Measurements from ENCODE around the gene CMTM4. TPM values are rescaled to one million over a fixed set of nuclear protein-coding genes. Genes with fewer than 3 reads are reported as not detected.
"Not testable (repeated sequence)": the region's sequence is repeated elsewhere in the genome, so short reads cannot be mapped to it uniquely, and the experiment has no call there.

CMTM4 gene
- total RNA-seq, 4 donors from 2014 or later, result 6.1 to 41.5 (median 15.1) TPM

GRCh38 chr16:66636199-66636598, 60.3 kb downstream of the CMTM4 start:
- no peaks in the 10 kb centered on the region for H3K36me3 ChIP-seq
- no peak for TF ChIP-seq POLR2A (IDR thresholded peaks at IDR 0.05)
- TF ChIP-seq CTCF (IDR thresholded peaks at IDR 0.05), result no peak
- no peak overlapping the region for H3K4me3 ChIP-seq
- H3K4me1 ChIP-seq, result no peaks in the 10 kb centered on the region
- no peak for DNase-seq
- no peaks in the 10 kb centered on the region for H3K27me3 ChIP-seq
- H3K27ac ChIP-seq, result no peak overlapping the region
- H3K9me3 ChIP-seq, result no peaks in the 10 kb centered on the region
- intact Hi-C loops (cut with DNase I; ENCODE audit: low total_unique reads), result no loop called here

GRCh38 chr16:66635406-66635805, 61.1 kb downstream of the CMTM4 start:
- Histone ChIP-seq H3K27ac (no peak overlapping the region), H3K4me3 (no peak overlapping the region), H3K27me3 (no peaks in the 10 kb centered on the region), H3K4me1 (no peaks in the 10 kb centered on the region), H3K36me3 (no peaks in the 10 kb centered on the region), H3K9me3 (no peaks in the 10 kb centered on the region)
- TF ChIP-seq CTCF (IDR thresholded peaks at IDR 0.05), result no peak
- TF ChIP-seq POLR2A (IDR thresholded peaks at IDR 0.05), result no peak
- intact Hi-C loops (cut with DNase I; ENCODE audit: low total_unique reads), result no loop called here
- no peak for DNase-seq

GRCh38 chr16:66634527-66635196, 61.9 kb downstream of the CMTM4 start:
- Histone ChIP-seq H3K4me3 (no peak overlapping the region), H3K4me1 (no peaks in the 10 kb centered on the region), H3K27me3 (no peaks in the 10 kb centered on the region), H3K9me3 (no peaks in the 10 kb centered on the region), H3K27ac (no peak overlapping the region), H3K36me3 (no peaks in the 10 kb centered on the region)
- no peak for DNase-seq
- TF ChIP-seq CTCF (IDR thresholded peaks at IDR 0.05) (no peak), POLR2A (IDR thresholded peaks at IDR 0.05) (no peak)
- intact Hi-C loops (cut with DNase I; ENCODE audit: low total_unique reads), result no loop called here

GRCh38 chr16:66631558-66631957, 65.0 kb downstream of the CMTM4 start:
- intact Hi-C loops (cut with DNase I; ENCODE audit: low total_unique reads); DNase-seq; H3K9me3 ChIP-seq; H3K36me3 ChIP-seq; H3K27ac ChIP-seq; H3K27me3 ChIP-seq; H3K4me3 ChIP-seq; H3K4me1 ChIP-seq: not testable (repeated sequence)

GRCh38 chr16:66630561-66631260, 65.8 kb downstream of the CMTM4 start:
- H3K4me1 ChIP-seq; H3K27me3 ChIP-seq; H3K9me3 ChIP-seq; H3K27ac ChIP-seq; H3K4me3 ChIP-seq; H3K36me3 ChIP-seq; DNase-seq; intact Hi-C loops (cut with DNase I; ENCODE audit: low total_unique reads): not testable (repeated sequence)

GRCh38 chr16:66629856-66630255, 66.7 kb downstream of the CMTM4 start:
- Histone ChIP-seq H3K4me3 (no peak overlapping the region), H3K9me3 (no peaks in the 10 kb centered on the region), H3K27me3 (no peaks in the 10 kb centered on the region), H3K4me1 (no peaks in the 10 kb centered on the region), H3K27ac (no peak overlapping the region), H3K36me3 (no peaks in the 10 kb centered on the region)
- TF ChIP-seq CTCF (IDR thresholded peaks at IDR 0.05) (no peak), POLR2A (IDR thresholded peaks at IDR 0.05) (no peak)
- no peak for DNase-seq
- intact Hi-C loops (cut with DNase I; ENCODE audit: low total_unique reads), result no loop called here

GRCh38 chr16:66627611-66628378, 68.7 kb downstream of the CMTM4 start:
- H3K4me1 ChIP-seq; H3K4me3 ChIP-seq; H3K36me3 ChIP-seq; intact Hi-C loops (cut with DNase I; ENCODE audit: low total_unique reads); H3K9me3 ChIP-seq; DNase-seq; H3K27ac ChIP-seq; H3K27me3 ChIP-seq: not testable (repeated sequence)

Data from uterus (tissue), 4 donors.